Hematopoietic multipotent progenitor cell treated with erythropoietin and hydrocortisone succinate and interleukin-3 and kit ligand, for 8 days (in vitro differentiated cells): ENCODE data around the gene CSRNP3.
"Not testable (repeated sequence)": the region's sequence is repeated elsewhere in the genome, so short reads cannot be mapped to it uniquely, and the experiment has no call there.

ENCODE experiments used
- DNase-seq: peaks from one replicate; pipeline ENCODE4 v3.0.0-alpha.2; 2015

CSRNP3 gene

GRCh38 chr2:165547900-165548299, 78.4 kb downstream of the CSRNP3 start:
- DNase-seq: no peak

- DNase-seq: no peak
Observed at GRCh38 chr2:165549619-165550018, 80.1 kb downstream of the CSRNP3 start.

- DNase-seq: no peak
Observed at GRCh38 chr2:165558832-165559231, 89.3 kb downstream of the CSRNP3 start.

GRCh38 chr2:165560377-165560988, 91.0 kb downstream of the CSRNP3 start:
- DNase-seq: no peak

GRCh38 chr2:165561516-165561915, 92.0 kb downstream of the CSRNP3 start:
- DNase-seq: no peak

DNA sequence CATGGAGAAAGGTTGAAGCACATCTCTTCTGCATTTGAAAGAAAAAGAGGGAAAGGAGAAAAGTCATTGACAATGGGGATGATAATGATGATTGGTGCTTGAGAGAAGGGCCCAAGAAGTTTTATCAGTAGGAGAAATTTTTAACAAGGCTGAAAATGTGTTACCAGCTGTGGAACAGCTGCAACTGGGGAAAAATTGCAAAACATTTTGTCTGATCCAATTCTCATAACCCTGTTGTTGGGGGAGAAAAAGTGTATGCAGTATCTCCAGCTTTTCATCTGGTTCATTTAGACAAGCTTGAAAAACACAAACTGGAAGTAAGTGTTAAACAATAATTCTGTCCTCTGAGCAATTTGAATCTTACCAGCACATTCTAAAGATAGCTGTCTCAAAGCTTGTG, 92.7 kb downstream of the CSRNP3 start:
- DNase-seq: no peak

DNA sequence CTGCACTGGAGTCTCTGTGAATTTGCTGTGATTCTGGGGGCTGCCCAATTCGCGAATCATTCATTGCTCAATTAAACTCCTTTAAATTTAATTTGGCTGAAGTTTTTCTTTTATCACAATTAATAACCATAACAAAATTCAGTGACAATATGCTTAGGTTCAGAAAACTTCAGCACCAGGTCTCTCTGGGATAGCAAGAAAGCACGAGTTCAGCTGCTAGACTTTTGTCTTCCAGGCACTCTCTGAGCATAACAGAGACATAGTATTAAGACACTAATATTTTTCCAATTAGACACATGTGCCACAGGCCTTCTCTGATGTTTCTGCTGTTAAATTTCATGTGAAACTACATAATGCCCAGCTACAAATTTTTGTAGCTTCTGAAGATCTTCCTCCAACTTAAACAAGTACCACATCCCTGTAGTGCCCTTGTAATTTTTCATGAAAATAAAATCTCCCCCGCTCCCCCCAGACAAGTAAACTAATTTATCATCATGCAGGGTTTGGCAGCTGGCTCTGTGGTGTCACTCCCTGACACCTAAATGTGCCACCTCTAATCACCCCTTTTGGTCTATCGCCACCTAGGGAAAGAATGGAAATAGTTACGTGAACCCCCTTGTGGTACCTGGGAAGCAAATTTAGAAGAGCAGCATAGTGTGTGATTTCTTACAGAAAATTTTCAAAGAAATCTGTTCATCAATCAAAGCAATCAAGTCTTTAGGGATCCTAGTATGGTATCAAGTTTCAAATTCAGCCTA, 94.1 kb downstream of the CSRNP3 start:
- peak; percentile 29 for DNase-seq

DNA sequence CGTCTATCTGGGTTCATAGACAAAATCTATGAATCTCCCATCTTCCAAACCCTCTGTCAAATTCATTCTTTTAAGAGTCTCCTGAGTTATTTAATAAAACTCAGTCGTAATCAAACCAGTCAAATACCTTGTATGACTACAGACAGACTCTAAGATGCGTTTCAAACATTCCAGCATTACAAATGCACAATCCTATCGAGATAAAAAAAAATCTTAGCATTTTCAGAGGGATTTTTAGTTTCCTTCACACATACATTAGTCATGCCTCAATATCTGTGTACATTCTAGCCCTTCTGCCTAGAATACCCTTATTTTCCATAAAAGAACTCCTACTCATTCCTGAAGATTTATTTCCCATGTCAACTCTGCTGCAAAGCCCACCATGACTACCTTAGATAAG, 96.5 kb downstream of the CSRNP3 start:
- DNase-seq: no peak

- DNase-seq: no peak
Observed at GRCh38 chr2:165567273-165567672, 97.8 kb downstream of the CSRNP3 start.

GRCh38 chr2:165568361-165568760, 98.9 kb downstream of the CSRNP3 start:
- no peak for DNase-seq

- DNase-seq: no peak
Observed at GRCh38 chr2:165571477-165571876, 102.0 kb downstream of the CSRNP3 start.

GRCh38 chr2:165572151-165572550, 102.7 kb downstream of the CSRNP3 start:
- DNase-seq: no peak

DNA sequence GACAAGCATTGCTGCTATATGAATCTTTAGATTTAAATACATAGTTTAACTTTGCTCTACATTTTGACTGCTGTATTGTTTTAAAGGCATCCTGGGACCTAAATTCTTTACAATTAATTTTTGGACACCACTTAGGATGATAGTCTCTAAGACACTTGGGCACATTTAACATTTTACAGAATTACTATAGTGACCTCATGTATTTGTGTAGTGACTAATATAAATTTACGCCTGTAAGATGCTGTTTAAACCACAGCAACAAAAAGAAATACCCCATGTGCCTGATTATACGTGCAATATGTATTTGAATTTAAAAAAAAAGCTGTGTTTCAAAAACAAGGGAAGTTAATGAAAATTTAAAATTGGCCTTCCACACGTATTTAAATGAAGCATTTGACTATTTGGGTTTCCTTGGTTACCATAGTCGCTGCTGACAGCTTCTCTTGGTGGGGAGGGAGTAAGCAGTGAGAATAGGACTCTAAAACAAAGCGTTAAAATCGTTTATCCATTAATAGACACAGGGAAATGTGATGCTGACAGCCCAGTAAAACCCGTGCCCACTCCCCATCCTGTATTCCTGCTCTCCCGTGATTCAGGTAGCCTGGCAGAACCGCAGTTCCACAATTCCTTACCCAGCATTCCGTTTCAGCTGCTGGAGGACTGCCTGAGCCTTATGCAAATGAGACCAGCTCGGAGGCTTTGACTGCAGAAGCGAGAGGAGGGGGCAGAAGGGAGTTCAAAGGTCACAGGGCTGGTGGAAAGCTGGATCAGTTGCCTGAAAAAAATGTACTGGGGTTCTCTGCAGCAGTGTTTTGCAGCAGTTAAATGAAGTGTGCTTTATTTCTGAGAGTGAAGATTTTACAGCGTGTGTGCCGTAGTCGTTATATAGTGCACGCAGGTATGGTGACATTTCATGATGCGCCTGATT, 104.3 kb downstream of the CSRNP3 start:
- DNase-seq: no peak

GRCh38 chr2:165575044-165575615, 105.6 kb downstream of the CSRNP3 start:
- no peak for DNase-seq

- DNase-seq: no peak
Observed at GRCh38 chr2:165576409-165577154, 107.1 kb downstream of the CSRNP3 start.

- no peak for DNase-seq
Observed at GRCh38 chr2:165582409-165582808, 112.9 kb downstream of the CSRNP3 start.

- no peak for DNase-seq
Observed at GRCh38 chr2:165582863-165583506, 113.5 kb downstream of the CSRNP3 start.

- DNase-seq: no peak
Observed at GRCh38 chr2:165584126-165584654, 114.7 kb downstream of the CSRNP3 start.

DNA sequence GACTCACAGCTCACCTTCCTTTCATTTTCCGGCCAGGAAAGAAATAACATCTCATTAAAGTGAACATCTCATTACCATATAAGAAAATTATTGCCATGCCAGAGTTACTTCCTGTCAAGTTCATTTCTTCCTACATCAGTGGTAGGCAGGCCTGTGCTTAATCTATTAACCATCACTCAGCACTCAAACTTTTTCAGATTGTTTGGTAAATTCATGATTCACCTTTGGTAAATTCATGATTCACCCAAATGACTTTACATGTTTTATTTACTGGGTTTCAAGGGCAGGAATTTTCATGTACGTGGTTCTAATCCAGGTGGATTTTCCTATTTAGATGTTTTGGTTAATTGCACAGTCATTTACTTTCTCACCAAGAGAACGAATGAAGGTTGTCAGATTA, 116.5 kb downstream of the CSRNP3 start:
- no peak for DNase-seq

GRCh38 chr2:165587335-165587938, 117.9 kb downstream of the CSRNP3 start:
- DNase-seq: no peak

DNA sequence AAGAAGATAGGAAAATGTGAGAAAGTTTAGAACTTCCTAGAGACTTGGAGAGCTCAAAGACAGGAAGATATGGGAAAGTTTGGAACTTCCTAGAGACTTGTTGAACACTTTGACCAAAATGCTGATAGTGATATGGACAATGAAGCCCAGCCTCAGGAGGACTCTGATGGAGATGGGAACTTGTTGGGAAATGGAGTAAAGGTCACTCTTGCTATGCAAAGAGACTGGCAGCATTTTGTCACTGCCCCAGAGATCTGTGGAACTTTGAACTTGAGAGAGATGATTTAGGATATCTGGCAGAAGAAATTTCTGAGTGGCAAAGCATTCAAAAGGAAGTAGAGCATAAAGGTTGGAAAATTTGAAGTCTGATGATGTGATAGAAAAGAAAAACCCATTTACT, 121.5 kb downstream of the CSRNP3 start:
- DNase-seq: not testable (repeated sequence)
